ENCODE measurements around the gene ASRGL1.

GRCh38 chr11:62295504-62295903 is 41.7 kb upstream of the ASRGL1 start:
- TF ChIP-seq CTCF (conservative IDR thresholded peaks at IDR 0.05; ENCODE audit: low read length) (no peak), EZH2phosphoT487 (IDR thresholded peaks at IDR 0.05; ENCODE audit: borderline replicate concordance, low read depth, low read length) (no peak)

Data from OCI-LY7 (cell line).